ENCODE measurements around the gene VEGFC. TPM values are rescaled to one million over a fixed set of nuclear protein-coding genes. Genes with fewer than 3 reads are reported as not detected.

VEGFC gene
- total RNA-seq, 1 experiment from 2014 or later, result 1.2 TPM

DNA sequence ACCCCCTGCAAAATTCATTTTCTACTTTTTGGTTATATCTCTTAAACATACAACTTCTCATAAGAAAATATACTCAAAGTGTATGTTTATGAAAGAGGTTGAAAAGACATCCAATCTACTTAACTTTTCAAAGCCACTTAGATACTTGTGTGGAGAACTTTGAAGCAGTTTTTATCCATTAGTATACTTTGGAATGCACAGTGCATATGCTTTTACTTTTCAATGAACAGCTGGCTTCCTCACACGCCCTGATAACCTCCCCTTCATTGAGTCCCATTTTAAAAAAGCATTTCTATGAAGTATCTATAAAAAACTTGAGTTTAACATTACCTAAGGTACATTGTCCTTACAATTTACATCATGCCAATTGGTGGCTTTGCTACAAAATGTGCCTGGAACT, 73.8 kb downstream of the VEGFC start:
- intact Hi-C loops (cut with micrococcal nuclease; ENCODE audit: unreplicated experiment), result no loop called here
- CTCF ChIA-PET, result no interaction called here
- TF ChIP-seq CTCF (IDR thresholded peaks at IDR 0.05; ENCODE audit: unreplicated experiment), result no peak

GRCh38 chr4:176717237-176717636, 75.5 kb downstream of the VEGFC start:
- Mint-ChIP-seq H3K36me3 (ENCODE audit: insufficient read depth, unreplicated experiment) (no peaks in the 10 kb centered on the region), H3K4me1 (ENCODE audit: low read depth, unreplicated experiment) (no peaks in the 10 kb centered on the region), H3K9me3 (ENCODE audit: low read depth, unreplicated experiment) (peaks cover 4% of the 10 kb centered on the region), H3K27ac (ENCODE audit: unreplicated experiment) (no peak overlapping the region), H3K27me3 (ENCODE audit: unreplicated experiment) (no peaks in the 10 kb centered on the region), H3K4me3 (ENCODE audit: low read depth, unreplicated experiment) (no peak overlapping the region)
- DNase-seq, result no peak
- CTCF ChIA-PET, result no interaction called here
- no TSS peak for BruUV-seq (replicated peaks)
- intact Hi-C loops (cut with micrococcal nuclease; ENCODE audit: unreplicated experiment), result no loop called here
- no peak for TF ChIP-seq CTCF (IDR thresholded peaks at IDR 0.05; ENCODE audit: unreplicated experiment)

More for the DNA sequence above, 73.8 kb downstream of the VEGFC start:
- Mint-ChIP-seq H3K4me1 (ENCODE audit: low read depth, unreplicated experiment) (no peaks in the 10 kb centered on the region), H3K36me3 (ENCODE audit: insufficient read depth, unreplicated experiment) (no peaks in the 10 kb centered on the region), H3K27ac (ENCODE audit: unreplicated experiment) (no peak overlapping the region), H3K9me3 (ENCODE audit: low read depth, unreplicated experiment) (peaks cover 4% of the 10 kb centered on the region), H3K27me3 (ENCODE audit: unreplicated experiment) (no peaks in the 10 kb centered on the region), H3K4me3 (ENCODE audit: low read depth, unreplicated experiment) (no peak overlapping the region)
- BruUV-seq (replicated peaks), result no TSS peak
- DNase-seq, result no peak

GRCh38 chr4:176709417-176709816, 83.3 kb downstream of the VEGFC start:
- Mint-ChIP-seq H3K4me1 (ENCODE audit: low read depth, unreplicated experiment) (no peaks in the 10 kb centered on the region), H3K27me3 (ENCODE audit: unreplicated experiment) (no peaks in the 10 kb centered on the region), H3K9me3 (ENCODE audit: low read depth, unreplicated experiment) (no peaks in the 10 kb centered on the region), H3K4me3 (ENCODE audit: low read depth, unreplicated experiment) (no peak overlapping the region), H3K36me3 (ENCODE audit: insufficient read depth, unreplicated experiment) (no peaks in the 10 kb centered on the region), H3K27ac (ENCODE audit: unreplicated experiment) (no peak overlapping the region)
- BruUV-seq (replicated peaks), result no TSS peak
- DNase-seq, result no peak
- intact Hi-C loops (cut with micrococcal nuclease; ENCODE audit: unreplicated experiment), result no loop called here
- CTCF ChIA-PET, result no interaction called here
- no peak for TF ChIP-seq CTCF (IDR thresholded peaks at IDR 0.05; ENCODE audit: unreplicated experiment)

GRCh38 chr4:176708771-176709311, 83.9 kb downstream of the VEGFC start:
- no peaks in the 10 kb centered on the region for H3K36me3 Mint-ChIP-seq (ENCODE audit: insufficient read depth, unreplicated experiment)
- BruUV-seq (replicated peaks), result no TSS peak
- H3K27ac Mint-ChIP-seq (ENCODE audit: unreplicated experiment), result no peak overlapping the region
- intact Hi-C loops (cut with micrococcal nuclease; ENCODE audit: unreplicated experiment), result no loop called here
- H3K4me3 Mint-ChIP-seq (ENCODE audit: low read depth, unreplicated experiment), result no peak overlapping the region
- H3K9me3 Mint-ChIP-seq (ENCODE audit: low read depth, unreplicated experiment), result no peaks in the 10 kb centered on the region
- H3K4me1 Mint-ChIP-seq (ENCODE audit: low read depth, unreplicated experiment), result no peaks in the 10 kb centered on the region
- CTCF ChIA-PET, result no interaction called here
- TF ChIP-seq CTCF (IDR thresholded peaks at IDR 0.05; ENCODE audit: unreplicated experiment), result no peak
- DNase-seq, result no peak
- no peaks in the 10 kb centered on the region for H3K27me3 Mint-ChIP-seq (ENCODE audit: unreplicated experiment)

Data from Calu3 (cell line).